Fibroblast of skin of back (primary cell): Measurements from ENCODE around the gene FCGR1A. TPM values are rescaled to one million over a fixed set of nuclear protein-coding genes. Genes with fewer than 3 reads are reported as not detected.
"Not testable (repeated sequence)": the region's sequence is repeated elsewhere in the genome, so short reads cannot be mapped to it uniquely, and the experiment has no call there.

Experiments used
- DNase-seq: peaks from one replicate; pipeline ENCODE4 v3.0.0-alpha.2; 2013
- polyA plus RNA-seq, 2 experiments: library from polyadenylated mRNA; unstranded; fragments of 120-200 nt; gene quantifications; one replicate each; pipeline ENCODE4 v1.2.1, GENCODE V29; 2013; ENCODE audit not compliant: insufficient read length in 2 of 2

FCGR1A gene
- not detected for polyA plus RNA-seq (2013, experiment 1 of 2; ENCODE audit: insufficient read length)
- not detected for polyA plus RNA-seq (2013, experiment 2 of 2; ENCODE audit: insufficient read length)

DNA sequence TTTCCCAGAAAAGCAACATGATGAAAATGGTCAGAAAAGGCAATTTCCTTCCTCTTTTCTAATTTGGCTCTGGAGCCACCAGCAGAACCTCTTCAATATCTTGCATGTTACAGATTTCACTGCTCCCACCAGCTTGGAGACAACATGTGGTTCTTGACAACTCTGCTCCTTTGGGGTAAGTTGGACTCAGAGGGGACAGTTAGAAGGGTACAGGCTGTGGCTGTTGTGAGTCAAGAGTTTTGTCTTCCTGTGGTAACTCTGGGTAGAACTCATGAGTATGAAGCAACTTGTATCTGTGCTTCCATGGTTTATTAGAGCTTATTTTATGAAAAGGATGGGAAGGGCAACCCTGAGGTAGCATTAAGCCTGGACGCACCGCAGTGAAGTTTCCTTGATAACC is at the start of gene FCGR1A:
Gene FCGR1A (plus strand): TSS at position 95 of the 400 bp plus-strand sequence. CDS start 50 bp downstream, at position 145.
- DNase-seq = not testable (repeated sequence)

DNA sequence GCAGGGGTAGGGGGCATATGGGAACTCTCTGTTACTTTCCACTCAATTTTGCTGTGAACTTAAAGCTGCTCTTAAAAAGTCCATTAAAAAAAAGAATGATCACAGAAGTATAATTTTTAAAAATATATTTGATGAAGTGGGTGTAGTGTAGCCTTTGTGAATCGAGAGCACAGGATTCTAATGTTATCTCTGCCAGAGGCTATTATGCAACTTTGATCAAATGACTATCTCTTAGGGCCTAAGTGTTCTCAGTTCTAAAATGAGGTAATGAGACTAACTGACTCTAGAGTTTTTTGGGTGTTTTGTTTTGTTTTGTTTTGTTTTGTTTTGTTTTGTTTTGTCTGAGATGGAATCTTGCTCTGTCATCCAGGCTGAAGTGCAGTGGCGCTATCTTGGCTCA is 49.7 kb upstream of the FCGR1A start:
- DNase-seq = not testable (repeated sequence)

- not testable (repeated sequence) for DNase-seq
Measured at GRCh38 chr1:149734692-149735091, 47.8 kb upstream of the FCGR1A start.

- DNase-seq = peak; percentile 9
Measured at GRCh38 chr1:149740148-149740581, 42.3 kb upstream of the FCGR1A start.

GRCh38 chr1:149740590-149741230 is 41.8 kb upstream of the FCGR1A start:
- DNase-seq = not testable (repeated sequence)

- DNase-seq = not testable (repeated sequence)
Measured at GRCh38 chr1:149741914-149742313, 40.6 kb upstream of the FCGR1A start.

- DNase-seq = not testable (repeated sequence)
Measured at GRCh38 chr1:149746463-149747356, 35.8 kb upstream of the FCGR1A start.

- DNase-seq = not testable (repeated sequence)
Measured at GRCh38 chr1:149747359-149748143, 34.9 kb upstream of the FCGR1A start.

GRCh38 chr1:149748144-149748500 is 34.4 kb upstream of the FCGR1A start:
- DNase-seq = not testable (repeated sequence)

GRCh38 chr1:149750562-149750961 is 31.9 kb upstream of the FCGR1A start:
- not testable (repeated sequence) for DNase-seq

DNA sequence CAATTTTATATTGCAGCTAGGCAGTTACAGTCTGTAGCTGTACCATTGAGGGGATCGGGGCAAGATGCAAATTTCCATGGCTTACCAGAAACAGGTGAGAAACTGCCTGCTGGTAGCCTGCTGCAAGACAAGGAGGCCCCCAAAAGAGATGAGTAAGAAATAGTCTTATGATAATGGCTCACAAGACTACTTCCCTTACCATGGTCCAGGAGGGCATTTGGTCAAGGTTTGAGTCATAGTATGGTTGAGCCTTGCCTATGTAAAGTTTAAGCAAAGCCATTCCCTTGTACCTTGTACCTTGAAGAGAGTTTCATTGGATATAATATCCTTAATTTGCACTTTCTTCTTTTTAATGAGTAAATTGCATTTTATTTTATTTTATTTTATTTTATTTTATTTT is 30.3 kb upstream of the FCGR1A start:
- not testable (repeated sequence) for DNase-seq

DNA sequence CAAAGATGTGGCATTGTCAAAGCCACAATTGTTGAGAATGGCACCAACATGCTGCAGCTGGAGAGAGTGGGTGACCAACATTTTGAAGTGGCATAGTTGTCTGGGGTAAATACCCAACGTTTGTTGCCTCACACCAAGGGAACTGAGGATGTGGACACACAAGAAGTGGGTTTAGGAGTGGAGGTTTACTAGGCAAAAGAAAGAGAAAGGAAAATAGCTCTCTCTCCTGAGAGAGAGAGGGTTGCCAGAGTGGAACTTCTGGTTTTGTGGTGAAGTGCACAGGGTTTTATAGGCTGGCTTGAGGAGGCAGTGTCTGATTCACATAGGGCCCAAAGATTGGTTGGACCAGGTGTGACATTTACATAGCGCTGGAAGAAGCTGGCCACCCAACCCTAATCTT is 29.0 kb upstream of the FCGR1A start:
- not testable (repeated sequence) for DNase-seq

- not testable (repeated sequence) for DNase-seq
Measured at GRCh38 chr1:149755294-149755693, 27.2 kb upstream of the FCGR1A start.

DNA sequence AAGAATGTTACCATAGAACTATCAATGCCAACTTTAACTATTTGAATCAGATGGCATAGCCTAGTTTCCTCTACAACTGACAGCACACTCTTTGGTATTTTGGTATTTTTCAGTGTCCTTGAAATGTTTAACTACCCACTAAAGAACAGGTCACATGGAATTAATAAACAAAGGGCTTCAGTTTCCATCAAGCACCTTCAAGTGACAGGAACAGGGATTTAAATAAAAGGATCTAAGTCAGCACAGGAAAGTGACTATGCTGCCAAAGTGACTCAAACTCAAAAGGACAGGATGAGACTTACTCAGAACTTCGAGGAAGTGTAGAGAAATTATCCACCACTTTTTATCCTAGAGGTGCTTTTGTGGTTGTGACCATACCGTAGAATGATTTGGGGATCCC is 20.2 kb upstream of the FCGR1A start:
- DNase-seq = not testable (repeated sequence)

DNA sequence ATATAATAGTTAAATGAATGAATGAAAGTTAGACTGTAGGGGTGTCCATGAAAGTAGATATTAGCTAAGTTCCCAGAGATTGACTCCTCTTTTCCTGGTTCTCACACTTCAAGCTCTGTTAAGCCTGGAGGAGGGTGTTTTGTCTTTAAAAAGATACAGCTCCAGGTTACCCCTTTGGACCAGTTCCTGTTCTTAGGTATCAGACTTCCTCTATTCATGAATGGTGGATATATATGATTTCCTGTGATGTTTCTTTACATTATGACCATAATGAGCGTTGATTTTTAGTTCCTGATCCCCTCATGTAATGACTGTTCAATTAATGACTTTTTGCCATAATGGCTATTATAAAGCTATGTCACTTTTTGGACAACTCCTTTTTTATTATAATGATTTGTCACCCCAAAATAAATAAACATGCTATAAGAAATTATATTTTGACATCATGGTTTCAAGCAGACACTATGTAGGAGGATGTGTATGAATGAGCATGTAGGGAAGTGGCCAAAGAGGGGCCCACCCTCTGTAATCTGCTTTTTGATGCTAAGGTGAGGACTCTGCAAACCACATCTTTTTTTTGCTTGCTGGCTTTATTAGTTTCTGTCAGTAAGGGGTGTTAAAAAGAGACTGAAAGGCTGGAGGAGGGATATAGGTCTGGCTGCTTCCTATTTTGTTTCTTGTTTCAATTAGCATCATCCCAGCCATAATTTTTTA is 18.2 kb upstream of the FCGR1A start:
- not testable (repeated sequence) for DNase-seq

- DNase-seq = not testable (repeated sequence)
Measured at GRCh38 chr1:149766241-149766640, 16.3 kb upstream of the FCGR1A start.

GRCh38 chr1:149769216-149769615 is 13.3 kb upstream of the FCGR1A start:
- DNase-seq = not testable (repeated sequence)

DNA sequence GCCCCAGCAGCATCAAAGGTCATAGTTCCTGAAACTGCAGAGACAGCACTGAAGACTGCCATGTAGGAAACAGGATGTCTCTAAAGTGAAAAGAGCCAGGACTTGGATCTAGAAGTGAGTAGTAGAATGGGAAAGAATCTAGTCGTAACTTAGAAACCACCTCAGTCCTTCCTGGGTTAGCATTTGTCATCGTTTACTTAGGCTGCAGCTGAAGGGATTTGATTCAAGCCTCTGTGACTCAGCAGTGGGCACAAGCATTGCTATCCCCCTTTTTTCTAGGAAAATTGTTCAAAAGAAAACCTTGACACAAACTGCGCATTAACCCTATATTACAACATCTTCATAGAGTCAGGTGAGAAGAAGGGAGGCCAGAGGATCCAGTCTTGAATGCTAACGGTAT is 11.8 kb upstream of the FCGR1A start:
- peak; percentile 32 for DNase-seq

DNA sequence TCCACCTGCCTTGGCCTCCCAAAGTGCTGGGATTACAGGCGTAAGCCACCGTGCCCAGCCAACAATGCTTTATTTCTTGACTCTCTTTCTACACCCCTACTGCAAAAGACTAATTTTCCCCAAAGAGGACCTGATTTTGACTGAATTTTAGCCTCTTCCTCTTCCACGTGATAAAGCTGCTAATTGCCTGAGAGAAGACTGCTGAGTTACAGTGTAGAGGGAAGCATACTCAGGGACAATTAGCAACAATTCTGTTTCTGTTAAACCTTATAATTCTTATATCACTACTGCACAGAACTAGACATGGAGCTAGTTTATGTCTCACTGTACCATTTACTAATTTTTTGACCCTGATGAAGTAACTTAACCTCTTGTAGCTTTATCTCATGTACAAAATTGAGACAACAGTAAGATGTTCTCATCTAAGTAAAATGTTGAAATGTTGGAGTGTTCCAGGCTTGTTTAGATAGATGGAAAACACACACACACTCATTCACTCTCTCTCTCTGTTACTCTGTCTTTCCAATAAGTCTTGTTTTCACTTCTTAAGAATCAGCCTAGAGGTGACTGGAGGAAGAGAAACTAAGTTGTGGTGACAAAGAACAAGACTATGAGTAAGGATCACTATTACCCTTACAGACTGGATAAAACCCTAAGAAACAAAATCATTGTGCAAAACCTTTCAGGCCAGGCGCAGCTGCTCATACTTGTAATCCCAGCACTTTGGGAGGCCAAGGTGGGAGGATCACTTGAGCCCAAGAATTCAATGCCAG is 10.7 kb upstream of the FCGR1A start:
- not testable (repeated sequence) for DNase-seq

DNA sequence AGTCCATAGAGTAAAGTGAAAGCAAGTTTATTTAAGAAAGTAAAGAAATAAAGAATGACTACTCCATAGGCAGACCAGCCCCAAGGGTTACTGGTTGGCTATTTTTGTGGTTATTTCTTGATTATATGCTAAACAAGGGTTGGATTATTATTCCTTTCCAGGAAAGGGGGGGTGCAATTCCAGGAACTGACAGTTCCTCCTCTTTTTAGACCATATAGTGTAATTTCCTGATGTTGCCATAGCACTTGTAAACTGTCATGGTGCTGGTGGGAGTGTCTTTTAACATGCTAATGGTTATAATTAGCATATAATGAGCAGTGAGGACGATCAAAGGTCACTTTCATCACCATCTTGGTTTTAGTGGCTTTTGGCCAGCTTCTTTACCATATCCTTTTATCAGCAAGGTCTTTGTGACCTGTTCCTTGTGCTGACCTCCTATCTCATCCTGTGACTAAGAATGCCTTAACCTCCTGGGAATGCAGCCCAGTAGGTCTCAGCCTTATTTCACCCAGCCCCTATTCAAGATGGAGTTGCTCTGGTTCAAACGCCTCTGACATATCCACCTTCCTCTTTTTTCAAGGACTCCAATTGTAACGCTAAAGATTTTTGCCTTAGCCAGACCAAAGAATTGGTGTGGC is 6.9 kb upstream of the FCGR1A start:
- DNase-seq = not testable (repeated sequence)

- not testable (repeated sequence) for DNase-seq
Measured at GRCh38 chr1:149777084-149777483, 5.4 kb upstream of the FCGR1A start.
